Measurements from ENCODE around the gene PPP1R12A. TPM values are rescaled to one million over a fixed set of nuclear protein-coding genes. Genes with fewer than 3 reads are reported as not detected.

The PPP1R12A gene
- polyA plus RNA-seq, 2 of the 4 experiments (the other 2 are of a cell fraction), result 28.0 to 74.8 TPM

GRCh38 chr12:79841878-79842265 lies 93.0 kb downstream of the PPP1R12A start (continued):
- TF ChIP-seq REST (IDR thresholded peaks at IDR 0.05) (no peak), ZC3H11A (IDR thresholded peaks at IDR 0.05) (no peak), MAX (IDR thresholded peaks at IDR 0.05) (no peak)

- no peak for DNase-seq (ENCODE audit: low read depth in 1 of 2, low spot score in 1 of 2)
- Histone ChIP-seq H3K4me2 (no peak overlapping the region), H3K9me3 (peaks cover 24% of the 10 kb centered on the region), H3K27ac (no peak overlapping the region), H3K4me3 (no peak overlapping the region), H3K4me1 (peaks cover 16% of the 10 kb centered on the region)
- FAIRE-seq, result no peak
- POLR2A ChIA-PET, result no interaction called here
- 95% methylated on average over 4 of the region's 4 CpGs for WGBS (ENCODE audit: missing lambda C conversion rate)
- no peak for TF ChIP-seq NPAS2 (CRISPR knock-in tag; IDR thresholded peaks at IDR 0.05; ENCODE audit: borderline replicate concordance)
- TF ChIP-seq HES2 (IDR thresholded peaks at IDR 0.05), result no peak
- no peak for TF ChIP-seq CEBPB (IDR thresholded peaks at IDR 0.05)
- no peak for TF ChIP-seq ZSCAN20 (CRISPR knock-in tag; IDR thresholded peaks at IDR 0.05)
- TF ChIP-seq CHD2 (IDR thresholded peaks at IDR 0.05; ENCODE audit: low read length, partially characterized antibody), result no peak
- TF ChIP-seq ATOH8 (CRISPR knock-in tag; IDR thresholded peaks at IDR 0.05; ENCODE audit: low read depth), result no peak
- no peak for TF ChIP-seq BCL3 (IDR thresholded peaks at IDR 0.05)
- no peak for TF ChIP-seq SMC3 (IDR thresholded peaks at IDR 0.05)
- TF ChIP-seq, protein P1, sequence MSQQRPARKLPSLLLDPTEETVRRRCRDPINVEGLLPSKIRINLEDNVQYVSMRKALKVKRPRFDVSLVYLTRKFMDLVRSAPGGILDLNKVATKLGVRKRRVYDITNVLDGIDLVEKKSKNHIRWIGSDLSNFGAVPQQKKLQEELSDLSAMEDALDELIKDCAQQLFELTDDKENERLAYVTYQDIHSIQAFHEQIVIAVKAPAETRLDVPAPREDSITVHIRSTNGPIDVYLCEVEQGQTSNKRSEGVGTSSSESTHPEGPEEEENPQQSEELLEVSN (IDR thresholded peaks at IDR 0.05; ENCODE audit: borderline replicate concordance, low read depth), result no peak
- TF ChIP-seq HOXB5 (CRISPR knock-in tag; IDR thresholded peaks at IDR 0.05), result no peak
- TF ChIP-seq HEYL (CRISPR knock-in tag; IDR thresholded peaks at IDR 0.05), result no peak
- no peak for TF ChIP-seq RFX5 (IDR thresholded peaks at IDR 0.05)
- TF ChIP-seq GATA3 (IDR thresholded peaks at IDR 0.05; ENCODE audit: borderline replicate concordance), result no peak
- TF ChIP-seq MAFK (IDR thresholded peaks at IDR 0.05; ENCODE audit: partially characterized antibody), result no peak
- no peak for TF ChIP-seq ZNF302 (CRISPR knock-in tag; IDR thresholded peaks at IDR 0.05)
- TF ChIP-seq FOSB (CRISPR knock-in tag; IDR thresholded peaks at IDR 0.05), result no peak
- CTCF ChIA-PET, result interaction anchor here (0.6 kb wide), 1 partner anchor 68 kb away, joined by 3 read pairs; no protein-coding TSS in a partner anchor
- no peak for ATAC-seq
These were observed 93.5 kb downstream of the PPP1R12A start for GRCh38 chr12:79841248-79841877.
